Effector CD8-positive, alpha-beta T cell (primary cell): Measurements from ENCODE around the gene CDC45.
A peak's percentile ranks its signal among the peaks of the same experiment; 100 is the strongest.

Source experiments
- DNase-seq: peaks from one replicate; lab custom pipeline; 2025; lab: John Stamatoyannopoulos, UW

CDC45 gene

DNA sequence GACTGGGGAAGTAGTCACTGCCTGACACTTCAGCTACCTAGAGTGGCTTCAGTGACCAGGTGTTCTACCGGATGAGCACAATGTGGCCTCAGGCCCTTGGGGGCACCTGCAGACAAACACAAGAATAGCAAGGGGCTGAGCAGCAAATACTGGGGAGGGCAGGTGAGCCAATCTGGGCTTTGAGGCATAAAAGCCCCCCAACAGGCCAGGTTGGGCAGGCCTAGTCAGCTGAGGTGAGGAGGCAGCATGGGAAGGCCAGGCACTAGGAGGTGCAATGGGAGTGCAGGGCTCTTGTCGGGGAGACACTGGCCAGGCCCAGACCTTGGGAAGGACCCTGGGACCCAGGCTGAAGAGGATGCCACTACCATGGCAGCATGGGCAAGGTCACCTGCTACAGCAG lies 9.7 kb upstream of the CDC45 start:
- DNase-seq, result no peak

DNA sequence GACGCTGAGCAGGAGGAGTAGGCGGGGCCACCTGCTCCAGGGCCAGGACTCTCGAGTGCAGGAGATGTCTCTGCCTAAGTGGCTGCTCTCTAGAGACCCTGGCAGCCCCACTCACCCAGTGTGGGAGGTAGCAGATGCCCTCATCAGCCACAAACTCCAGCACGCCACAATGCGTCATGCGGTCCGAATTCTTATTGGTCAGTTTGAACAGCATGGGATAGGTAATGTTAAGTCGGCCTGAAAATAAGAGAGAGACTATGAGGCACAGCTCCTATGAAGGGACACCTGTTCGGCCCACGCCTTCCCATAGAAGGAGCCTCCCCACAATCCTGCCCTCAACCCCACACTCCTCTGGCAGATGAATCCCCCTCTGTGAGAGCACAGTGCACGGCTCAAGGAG lies 8.1 kb upstream of the CDC45 start:
- no peak for DNase-seq

DNA sequence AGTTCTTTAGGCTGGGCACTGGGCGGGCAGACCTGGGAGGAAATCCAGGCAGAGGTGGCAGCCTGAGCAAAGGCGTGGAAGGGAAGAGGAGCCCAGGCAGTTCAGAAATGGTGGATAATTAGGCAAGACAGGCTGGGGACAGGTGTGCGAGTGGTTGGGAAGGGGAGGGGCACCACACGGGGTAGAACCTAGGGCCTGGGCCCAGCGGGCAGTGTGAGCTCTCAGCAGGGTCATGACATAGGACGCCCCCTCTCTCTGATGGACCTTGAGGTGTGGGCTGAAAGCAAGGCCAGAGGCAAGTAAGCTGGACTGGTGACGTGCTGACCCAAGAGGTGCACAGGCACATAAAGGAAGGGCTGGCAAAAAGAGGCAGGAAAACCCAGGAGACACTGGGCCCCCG lies 7.5 kb upstream of the CDC45 start:
- no peak for DNase-seq

DNA sequence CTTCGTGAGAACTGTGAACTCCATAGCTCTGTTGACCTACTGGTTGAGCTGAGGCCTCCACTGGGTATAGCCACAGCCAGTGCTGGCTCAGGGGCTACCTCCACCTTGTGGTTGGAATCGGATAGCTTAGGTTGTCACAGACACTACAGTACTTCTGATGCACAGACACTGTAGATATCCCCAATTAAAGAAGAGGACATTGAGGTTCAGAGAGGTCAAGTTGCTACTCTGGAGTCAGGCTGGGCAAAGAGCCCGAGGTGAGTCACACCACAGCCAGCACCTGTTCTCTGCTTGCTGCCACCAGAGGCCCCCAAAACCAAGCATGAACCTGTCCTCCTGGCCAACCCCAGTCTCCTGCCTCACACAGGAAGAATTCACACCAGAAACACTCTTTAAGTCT lies 6.1 kb upstream of the CDC45 start:
- no peak for DNase-seq

DNA sequence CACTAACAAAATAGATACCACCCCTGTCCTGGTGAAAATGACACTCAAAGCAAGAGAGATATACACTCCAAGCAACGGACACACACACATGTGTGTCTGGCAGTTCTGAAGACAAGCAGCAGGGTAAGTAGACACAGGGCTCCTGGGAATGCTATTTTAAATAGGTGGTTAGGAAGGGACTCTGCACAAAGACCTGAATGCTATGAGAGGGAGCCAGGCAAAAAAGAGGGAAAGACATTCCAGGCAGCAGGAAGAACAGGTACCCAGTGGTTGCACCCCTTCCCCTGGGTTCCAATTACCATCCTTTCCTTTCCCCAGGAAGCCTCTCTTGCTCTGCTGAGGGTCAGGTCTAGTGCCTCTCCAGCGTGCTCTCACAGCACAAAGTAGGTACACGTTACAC lies 3.7 kb upstream of the CDC45 start:
- no peak for DNase-seq

DNA sequence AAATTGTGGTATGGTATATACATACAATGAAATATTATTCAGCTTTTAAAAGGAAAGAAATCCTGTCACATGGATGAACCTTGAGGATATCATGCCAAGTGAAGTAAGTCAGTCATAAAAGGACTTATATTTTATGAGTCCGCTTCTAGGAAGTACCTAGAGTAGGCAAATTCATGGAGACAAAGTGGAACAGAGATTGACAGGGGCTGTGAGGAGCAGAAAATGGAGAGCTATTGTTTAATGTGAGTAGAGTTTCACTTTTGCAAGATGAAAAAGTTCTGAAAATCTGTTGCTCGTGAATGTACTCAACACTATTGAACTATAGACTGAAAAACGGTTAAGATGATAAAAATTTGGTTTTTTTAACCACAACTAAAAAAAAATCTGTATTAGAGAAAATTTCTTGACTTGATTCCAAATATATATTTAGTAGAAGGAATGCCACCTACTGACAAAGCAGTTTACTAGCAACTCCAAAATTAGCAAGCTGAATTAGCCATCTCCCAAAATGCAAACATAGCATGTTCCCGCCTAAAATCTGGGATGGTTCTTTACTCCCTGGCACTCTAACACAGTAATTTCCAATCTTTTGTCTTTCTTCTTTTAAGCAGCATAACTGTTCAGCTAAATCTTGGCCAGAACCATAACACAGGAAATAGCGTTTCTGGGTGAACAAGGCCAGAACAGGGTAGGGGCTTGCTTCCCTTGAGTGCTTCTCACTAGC lies 2.2 kb upstream of the CDC45 start:
- no peak for DNase-seq

DNA sequence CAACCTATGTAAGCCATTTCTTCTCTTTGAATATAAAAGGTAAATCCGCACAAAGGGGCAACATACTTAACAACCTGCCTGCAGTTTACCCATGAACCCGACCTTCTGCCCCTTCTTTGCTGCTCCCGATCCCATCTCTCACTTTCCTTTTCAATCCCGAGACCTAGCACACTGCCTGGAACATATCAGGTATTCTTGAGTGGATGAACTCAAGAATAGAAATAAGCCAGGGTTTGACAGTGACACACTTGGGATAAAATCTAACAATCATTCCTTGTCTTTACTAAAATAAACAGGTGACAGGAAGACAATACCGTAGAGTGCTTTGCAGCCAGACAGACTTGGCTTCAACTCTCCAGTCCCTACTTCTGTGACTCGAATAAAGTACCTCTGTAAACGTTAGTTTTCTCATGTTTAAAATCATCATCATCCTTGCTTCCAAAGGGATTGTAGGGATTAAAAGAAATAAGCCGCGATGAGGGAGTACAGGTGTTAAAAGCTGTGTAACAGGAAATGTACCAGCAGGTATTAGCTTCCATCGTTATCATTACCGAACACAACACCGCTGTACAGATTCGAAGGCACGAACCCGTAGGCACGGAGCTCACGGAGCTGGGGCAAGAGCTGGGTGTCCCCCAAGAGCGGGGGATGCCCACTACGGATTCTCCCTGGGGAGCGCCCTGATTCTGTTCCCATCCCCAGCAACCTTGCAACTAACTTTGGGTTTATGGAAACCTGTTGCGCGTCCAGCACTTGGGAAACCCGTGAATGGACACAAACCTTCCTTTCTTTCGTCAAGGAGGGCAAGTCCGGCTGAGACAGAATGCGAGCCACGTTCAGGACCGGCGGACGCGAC lies 1.4 kb upstream of the CDC45 start:
- DNase-seq, result peak; percentile 28

DNA sequence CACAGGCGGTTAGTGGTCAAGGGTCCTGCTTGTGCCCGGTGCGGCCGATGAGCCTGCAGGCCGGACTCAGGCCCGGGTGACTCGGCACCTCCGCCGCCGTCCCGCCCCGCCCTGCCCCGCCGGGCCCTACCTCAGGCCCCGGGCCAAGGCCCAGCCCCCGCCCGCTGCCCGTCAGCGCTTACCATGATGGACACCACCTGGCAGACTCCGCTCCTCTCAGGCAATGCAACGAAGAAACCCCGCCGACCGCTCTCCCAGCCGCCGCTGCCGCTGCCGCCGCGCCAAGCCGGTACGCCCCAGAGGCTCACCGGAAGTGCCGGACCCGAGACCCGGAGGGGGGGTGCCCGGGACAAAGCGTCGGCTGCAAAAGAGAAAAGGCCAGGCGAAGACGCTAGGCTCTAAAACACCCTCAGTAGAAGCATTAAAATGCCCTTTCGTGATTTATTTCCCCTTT lies 792 bp upstream of the CDC45 start, which contains the start of gene UFD1:
Gene UFD1 (minus strand): TSS at position 293 of the 454 bp plus-strand sequence. CDS start 108 bp downstream, at position 185.
- peak; percentile 64 for DNase-seq

DNA sequence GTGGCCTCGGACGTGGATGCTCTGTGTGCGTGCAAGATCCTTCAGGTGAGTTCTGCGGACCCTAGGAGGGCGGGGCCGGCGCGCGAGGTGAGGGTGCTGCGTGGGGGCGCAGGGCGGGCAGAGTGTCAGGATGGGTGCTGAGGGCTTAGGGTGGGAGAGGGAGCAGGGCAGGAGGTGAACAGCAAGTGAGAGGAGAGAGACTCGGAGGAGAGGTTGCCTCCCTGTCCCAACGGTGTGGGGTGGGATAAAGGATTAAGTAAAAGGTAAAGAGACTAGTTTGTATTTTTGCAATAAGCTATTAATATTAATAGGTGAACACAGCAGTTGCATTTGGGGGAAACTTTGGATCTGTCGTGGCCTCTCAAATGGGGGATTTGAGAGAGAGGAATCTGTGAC lies 451 bp downstream of the CDC45 start:
- DNase-seq, result no peak

DNA sequence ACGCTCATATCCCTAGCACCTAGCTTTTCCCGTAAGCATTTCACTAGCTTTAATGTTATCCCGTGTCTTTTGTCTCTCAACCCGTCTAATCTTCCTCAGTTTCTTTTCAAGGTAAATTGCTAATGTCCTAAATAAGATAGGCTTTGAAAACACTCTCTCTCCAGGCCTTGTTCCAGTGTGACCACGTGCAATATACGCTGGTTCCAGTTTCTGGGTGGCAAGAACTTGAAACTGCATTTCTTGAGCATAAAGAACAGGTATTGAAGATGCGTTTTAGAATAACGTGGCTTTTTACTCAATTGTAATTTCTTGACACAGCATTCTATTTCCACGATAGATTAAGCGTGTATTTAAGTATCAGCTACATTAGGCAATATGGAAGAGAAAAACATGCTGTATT lies 1.1 kb downstream of the CDC45 start:
- DNase-seq, result no peak

DNA sequence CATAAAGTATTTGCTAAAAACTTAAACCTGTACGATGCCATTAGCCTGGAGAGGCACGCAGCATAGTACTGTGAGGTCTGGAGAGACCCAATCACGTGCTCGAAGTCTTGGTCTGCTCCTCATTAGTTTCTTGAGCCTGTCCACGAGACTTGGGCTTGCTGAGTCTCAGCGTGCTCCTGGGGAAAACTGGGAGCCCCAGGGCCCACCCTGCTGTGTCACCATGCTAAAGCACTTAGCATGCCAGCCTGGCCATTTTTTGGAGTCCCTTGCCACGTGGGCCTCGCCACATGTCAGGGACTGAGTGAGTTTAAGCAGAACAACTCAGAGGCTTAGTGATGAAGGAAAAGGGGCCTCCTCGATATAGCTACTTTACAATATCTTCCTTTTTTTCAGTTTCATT lies 2.6 kb downstream of the CDC45 start:
- no peak for DNase-seq

DNA sequence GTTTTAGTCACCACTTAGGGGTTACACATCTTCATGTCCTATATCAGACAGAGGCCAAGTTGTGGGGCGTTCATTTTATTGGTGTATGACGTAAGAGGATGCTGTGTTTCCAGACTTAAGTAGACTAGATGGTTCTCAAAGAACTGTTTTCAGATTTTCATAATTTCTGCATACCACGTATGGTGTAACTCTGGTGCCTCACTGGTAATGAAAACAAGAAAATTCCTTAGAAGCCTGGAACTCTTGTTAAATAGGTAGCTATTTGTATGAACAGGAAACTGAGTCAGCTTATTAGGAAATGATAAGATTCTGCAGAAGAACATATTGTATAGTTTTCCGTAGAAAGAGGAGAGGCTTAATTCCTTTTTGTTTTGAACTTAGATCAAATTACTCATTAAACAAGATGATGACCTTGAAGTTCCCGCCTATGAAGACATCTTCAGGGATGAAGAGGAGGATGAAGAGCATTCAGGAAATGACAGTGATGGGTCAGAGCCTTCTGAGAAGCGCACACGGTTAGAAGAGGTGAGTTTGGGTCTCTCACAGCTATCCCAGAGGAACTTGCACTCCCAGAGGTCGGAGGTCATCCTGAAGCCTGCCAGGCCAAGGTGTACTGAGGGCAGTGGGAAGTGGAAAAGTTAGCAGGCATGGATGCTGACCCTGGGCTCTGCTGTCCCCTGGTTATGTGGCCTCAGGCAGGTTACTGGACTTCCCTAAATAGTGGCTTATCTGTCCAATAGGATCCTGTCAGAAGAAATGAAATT lies 3.9 kb downstream of the CDC45 start:
- no peak for DNase-seq

DNA sequence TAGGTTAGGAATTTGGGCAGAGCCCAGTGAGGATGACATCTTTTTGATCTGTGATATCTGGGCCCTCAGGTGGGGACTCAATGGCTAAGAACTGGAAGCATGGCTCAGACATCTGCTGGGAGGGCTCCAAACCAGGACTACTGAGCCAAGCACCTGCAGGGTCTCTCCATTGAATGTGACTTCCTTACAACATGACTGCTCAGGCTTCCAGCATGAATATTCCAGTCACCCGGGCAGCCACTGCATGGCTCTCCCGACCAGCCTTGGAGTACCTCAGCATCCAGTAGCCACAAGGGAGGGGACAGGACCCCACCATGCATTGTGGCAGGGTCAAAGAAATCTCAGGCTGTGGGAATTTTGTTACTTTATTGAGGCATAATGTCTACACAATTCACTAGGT lies 8.6 kb downstream of the CDC45 start:
- DNase-seq, result no peak

DNA sequence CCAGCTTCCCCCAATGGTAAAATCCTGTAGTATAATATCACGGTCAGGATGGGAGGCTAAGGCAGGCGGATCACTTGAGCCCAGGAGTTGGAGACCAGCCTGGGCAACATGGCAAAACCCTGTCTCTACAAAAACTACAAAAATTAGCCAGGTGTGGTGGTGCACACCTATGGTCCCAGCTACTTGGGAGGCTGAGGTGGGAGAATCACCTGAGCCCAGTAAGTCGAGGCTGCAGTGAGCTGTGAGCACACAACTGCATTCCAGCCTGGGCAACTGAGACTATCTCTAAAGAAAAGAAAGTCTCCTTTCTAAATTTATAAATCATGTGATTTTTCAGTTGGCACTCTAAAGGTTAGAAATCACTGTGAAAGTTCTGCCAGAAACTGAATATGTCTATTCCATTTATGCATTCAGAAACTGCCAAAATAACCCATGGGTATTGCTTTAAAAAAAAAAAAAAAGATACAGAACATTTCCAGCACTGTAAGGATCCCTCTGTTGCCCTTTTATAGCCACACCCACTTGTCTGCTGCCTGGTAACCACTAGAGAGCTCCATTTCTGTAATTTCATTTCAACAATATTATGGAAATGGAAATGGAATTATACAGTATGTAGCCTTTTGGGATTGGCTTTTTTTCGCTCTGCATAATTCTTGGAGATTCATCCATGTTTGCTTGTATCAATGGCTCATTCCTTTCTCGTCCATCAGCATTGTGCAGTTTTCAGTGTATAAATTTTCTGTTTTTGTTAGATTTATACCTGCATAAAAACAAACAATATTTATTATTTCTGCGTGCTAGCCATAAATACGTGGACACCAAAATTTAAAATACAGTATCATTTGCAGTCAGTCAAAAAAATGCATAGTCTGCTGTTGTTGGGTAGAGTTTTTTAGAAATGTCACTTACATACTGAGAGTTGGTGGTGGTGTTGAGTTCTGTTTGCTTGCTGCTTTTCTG lies 9.4 kb downstream of the CDC45 start:
- DNase-seq, result no peak

DNA sequence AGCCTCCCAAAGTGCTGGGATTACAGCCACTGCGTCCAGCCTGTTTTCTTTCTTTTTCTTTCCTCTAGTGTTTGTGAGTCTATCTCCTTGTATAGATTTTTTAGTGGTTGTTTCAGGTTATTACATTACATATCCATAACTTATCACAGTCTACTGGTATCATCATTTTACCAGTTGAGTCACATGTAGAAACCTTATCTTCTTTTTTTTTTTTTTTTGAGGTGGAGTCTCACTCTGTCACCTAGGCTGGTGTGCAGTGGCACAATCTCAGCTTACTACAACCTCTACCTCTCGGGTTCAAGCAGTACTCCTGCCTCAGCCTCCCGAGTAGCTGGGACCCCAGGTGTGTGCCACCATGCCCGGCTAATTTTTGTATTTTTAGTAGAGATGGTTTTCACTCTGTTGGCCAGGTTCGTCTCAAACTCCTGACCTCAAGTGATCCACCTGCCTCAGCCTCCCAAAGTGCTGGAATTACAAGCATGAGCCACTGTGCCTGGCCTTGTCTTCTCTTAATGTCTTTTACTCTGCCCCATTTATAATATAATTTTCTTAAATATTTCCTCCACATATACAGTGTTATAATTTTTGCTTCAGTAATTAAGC lies 11.0 kb downstream of the CDC45 start:
- no peak for DNase-seq

DNA sequence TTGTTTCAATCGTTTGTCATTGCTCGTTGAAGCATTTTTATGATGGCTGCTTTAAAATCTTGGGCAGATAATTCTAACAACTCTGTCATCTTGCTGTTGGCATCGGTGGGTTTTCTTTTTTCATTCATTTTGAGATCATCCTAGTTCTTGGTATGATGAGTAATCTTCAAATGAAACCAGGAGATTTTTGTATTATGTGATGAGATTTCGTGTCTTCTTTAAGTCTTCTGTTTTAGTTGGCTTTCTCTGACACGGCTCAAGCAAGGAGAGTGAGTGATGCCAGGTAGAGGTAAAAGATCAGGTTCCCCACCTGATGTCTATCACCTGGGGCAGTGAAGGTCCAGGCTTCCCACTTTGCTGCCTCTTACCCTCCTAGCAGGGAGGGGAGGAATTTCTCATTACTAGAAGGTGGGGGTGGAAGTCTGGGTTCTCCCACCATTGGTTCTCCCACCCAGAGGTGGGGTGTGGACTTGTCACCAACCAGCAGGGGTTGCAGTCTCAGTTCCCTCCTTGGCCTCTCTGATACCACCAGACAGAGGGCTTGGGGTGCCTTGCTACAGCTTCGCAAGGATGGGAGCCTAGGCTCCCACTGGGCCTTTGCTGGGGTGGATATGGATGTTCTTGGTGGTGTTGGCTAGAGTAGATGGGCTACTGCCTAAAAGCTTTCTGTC lies 12.9 kb downstream of the CDC45 start:
- DNase-seq, result no peak

DNA sequence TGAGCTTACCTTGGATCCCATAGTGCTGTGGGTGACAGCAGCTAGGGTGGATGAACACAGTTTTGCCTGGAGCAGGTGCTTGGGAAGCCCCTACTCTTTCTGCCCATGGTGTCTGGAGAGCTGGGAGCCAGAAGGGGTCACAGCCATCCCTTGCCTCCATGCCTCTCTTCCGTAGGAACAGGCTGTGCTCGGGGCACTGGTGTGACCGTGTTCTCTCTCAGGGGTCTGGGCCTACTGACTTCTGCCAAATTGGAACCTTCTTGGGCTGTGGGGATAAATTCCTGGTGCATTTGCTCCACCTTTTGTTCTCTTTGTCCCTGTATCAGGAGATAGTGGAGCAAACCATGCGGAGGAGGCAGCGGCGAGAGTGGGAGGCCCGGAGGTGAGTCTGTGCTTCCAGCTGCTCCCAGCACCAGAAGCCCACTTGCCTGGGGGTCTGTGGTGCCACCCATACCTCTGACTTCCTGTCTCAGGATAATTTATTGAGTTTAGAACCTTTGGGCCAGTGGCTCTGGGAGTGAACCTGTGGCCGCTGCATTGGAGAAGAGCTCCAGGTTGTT lies 14.4 kb downstream of the CDC45 start:
- no peak for DNase-seq

DNA sequence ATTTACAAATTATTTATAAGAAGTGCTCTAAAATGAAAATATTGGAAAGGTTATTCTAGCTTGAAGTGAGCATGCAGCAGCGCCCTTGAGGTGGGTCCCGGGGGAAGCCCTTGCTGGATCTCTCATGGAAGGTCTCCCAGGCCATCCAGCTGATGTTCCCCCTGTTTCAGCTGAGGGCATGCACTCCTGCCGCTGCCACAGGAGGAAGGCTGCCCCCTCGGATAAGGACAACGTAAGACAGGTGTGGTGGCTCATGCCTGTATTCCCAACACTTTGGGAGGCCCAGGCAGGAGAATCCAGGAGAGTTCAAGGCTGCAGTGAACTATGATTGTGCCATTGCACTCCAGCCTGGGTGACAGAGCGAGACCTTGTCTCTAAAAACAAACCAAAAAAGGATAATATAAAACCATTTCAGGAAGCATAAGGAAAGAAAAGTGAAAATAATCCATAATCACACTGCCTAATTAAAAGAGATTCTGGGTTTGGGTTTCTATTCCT lies 15.0 kb downstream of the CDC45 start:
- DNase-seq, result no peak

DNA sequence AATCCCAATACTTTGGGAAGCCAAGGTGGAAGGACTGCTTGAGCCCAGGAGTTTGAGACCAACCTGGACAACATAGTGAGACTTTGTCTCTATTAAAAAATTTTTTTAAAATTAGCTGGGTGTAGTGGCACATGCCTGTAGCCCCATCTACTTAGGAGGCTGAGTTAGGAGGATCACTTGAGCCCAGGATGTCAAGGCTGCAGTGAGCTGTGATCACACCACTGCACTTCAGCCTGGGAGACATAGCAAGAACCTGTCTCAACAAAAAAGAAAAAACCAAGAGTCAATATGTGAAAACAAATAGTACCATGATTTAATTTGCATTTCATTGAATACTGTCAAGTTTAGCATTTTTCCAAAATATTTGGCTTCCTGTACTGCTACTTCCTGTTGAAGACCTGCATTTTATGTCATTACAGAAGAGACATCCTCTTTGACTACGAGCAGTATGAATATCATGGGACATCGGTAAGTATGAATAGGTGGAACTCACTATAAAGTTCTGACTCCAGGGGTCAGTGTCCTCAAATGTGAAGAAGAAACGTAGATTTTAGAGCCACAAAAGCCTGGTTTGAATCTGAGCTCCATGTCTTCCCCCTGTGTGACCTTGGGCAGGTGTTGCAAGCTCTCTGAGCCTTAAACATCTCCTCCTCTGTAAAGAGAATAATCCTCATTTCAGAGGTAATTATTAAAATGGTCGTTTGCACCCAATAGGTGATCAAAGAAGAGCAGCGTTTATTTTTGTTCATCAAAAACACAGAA lies 16.0 kb downstream of the CDC45 start:
- DNase-seq, result no peak
